Upper lobe of right lung (tissue), 1 donor: ENCODE measurements around the gene ELAC2. TPM values are rescaled to one million over a fixed set of nuclear protein-coding genes. Genes with fewer than 3 reads are reported as not detected.

Source experiments
- ATAC-seq: fragments of 200-7000 bp; cut with Tn5 transposase; one replicate; pipeline ENCODE4 v1.9.1; 2020; ENCODE audit warnings: mild to moderate bottlenecking, moderate library complexity
- DNase-seq: peaks from one replicate; pipeline ENCODE4 v3.0.0-alpha.2; 2020
- H3K27ac ChIP-seq: fragments of 200-600 bp; one replicate; pipeline ENCODE4 v1.8.0; 2022
- H3K27me3 ChIP-seq: fragments of 200-600 bp; one replicate; pipeline ENCODE4 v1.8.0; 2022; ENCODE audit warnings: mild to moderate bottlenecking
- H3K36me3 ChIP-seq: fragments of 200-600 bp; one replicate; pipeline ENCODE4 v1.8.0; 2022
- H3K4me1 ChIP-seq: fragments of 200-600 bp; one replicate; pipeline ENCODE4 v1.8.0; 2022
- H3K4me3 ChIP-seq: fragments of 200-600 bp; one replicate; pipeline ENCODE4 v1.8.0; 2022; ENCODE audit warnings: mild to moderate bottlenecking
- H3K9me3 ChIP-seq: fragments of 200-600 bp; one replicate; pipeline ENCODE4 v1.8.0; 2022
- CTCF ChIP-seq: fragments of 200-600 bp; IDR thresholded peaks from one replicate; pipeline ENCODE4 v1.8.0; 2022; ENCODE audit warnings: antibody characterized with exemption
- intact Hi-C: fragments of 100-400 bp; cut with DNase I; formaldehyde crosslinking; loops from one replicate; pipeline ENCODE4 v1.11.0; 2022
- total RNA-seq: library from RNA; stranded (reverse); fragmentation: NEBNext Ultra II Directional; extraction: Animal tissue kit (Norgen Biotek cat#: 25700); gene quantifications from one replicate; pipeline ENCODE4 v1.2.1, GENCODE V29; 2021
- donor health status: DM: no; HTN: yes; CAD: no; lungs with severe emphysema.

The ELAC2 gene
- total RNA-seq, 1 donor from 2014 or later: 35.3 TPM

- intact Hi-C loops: no loop called here
- no peak for ATAC-seq
- no peak for DNase-seq
These were observed 9.4 kb upstream of the ELAC2 start for GRCh38 chr17:13027246-13027645.

GRCh38 chr17:13025687-13026086, 7.9 kb upstream of the ELAC2 start:
- intact Hi-C loops: no loop called here
- H3K36me3 ChIP-seq: no peaks in the 10 kb centered on the region
- H3K27me3 ChIP-seq: no peaks in the 10 kb centered on the region
- DNase-seq (no peak), ATAC-seq (no peak)
- H3K9me3 ChIP-seq: no peaks in the 10 kb centered on the region
- no peak overlapping the region for H3K4me3 ChIP-seq
- no peak overlapping the region for H3K27ac ChIP-seq
- no peak for TF ChIP-seq CTCF
- H3K4me1 ChIP-seq: peaks cover 7% of the 10 kb centered on the region

More at GRCh38 chr17:13027246-13027645, 9.4 kb upstream of the ELAC2 start:
- no peak overlapping the region for H3K4me3 ChIP-seq
- no peaks in the 10 kb centered on the region for H3K27me3 ChIP-seq
- H3K9me3 ChIP-seq: no peaks in the 10 kb centered on the region
- no peak for TF ChIP-seq CTCF
- H3K4me1 ChIP-seq: peaks cover 9% of the 10 kb centered on the region
- no peaks in the 10 kb centered on the region for H3K36me3 ChIP-seq
- H3K27ac ChIP-seq: no peak overlapping the region

- Histone ChIP-seq H3K4me3 (no peak overlapping the region), H3K27ac (no peak overlapping the region), H3K4me1 (peaks cover 6% of the 10 kb centered on the region), H3K27me3 (no peaks in the 10 kb centered on the region), H3K9me3 (no peaks in the 10 kb centered on the region), H3K36me3 (no peaks in the 10 kb centered on the region)
- intact Hi-C loops: no loop called here
- no peak for TF ChIP-seq CTCF
- peak; percentile 5 for ATAC-seq
- DNase-seq: no peak
These were observed 7.4 kb upstream of the ELAC2 start for GRCh38 chr17:13025258-13025627.

- H3K4me3 ChIP-seq: peak overlapping the region; percentile 23
- H3K4me1 ChIP-seq: peaks cover 6% of the 10 kb centered on the region
- TF ChIP-seq CTCF: peak; percentile 96
- H3K36me3 ChIP-seq: no peaks in the 10 kb centered on the region
- no peaks in the 10 kb centered on the region for H3K9me3 ChIP-seq
- intact Hi-C loops: no loop called here
- DNase-seq (peak; percentile 79), ATAC-seq (peak; percentile 97)
- no peak overlapping the region for H3K27ac ChIP-seq
- H3K27me3 ChIP-seq: no peaks in the 10 kb centered on the region
These were observed 6.9 kb upstream of the ELAC2 start for GRCh38 chr17:13024526-13025257.

- no peak overlapping the region for H3K27ac ChIP-seq
These were observed 6.2 kb upstream of the ELAC2 start for GRCh38 chr17:13024016-13024415.

More at GRCh38 chr17:13024016-13024415, 6.2 kb upstream of the ELAC2 start:
- Histone ChIP-seq H3K4me1 (peaks cover 6% of the 10 kb centered on the region), H3K4me3 (no peak overlapping the region), H3K36me3 (no peaks in the 10 kb centered on the region), H3K27me3 (no peaks in the 10 kb centered on the region), H3K9me3 (no peaks in the 10 kb centered on the region)
- no peak for ATAC-seq
- no peak for DNase-seq
- intact Hi-C loops: no loop called here
- TF ChIP-seq CTCF: no peak
